Measurements from ENCODE around the gene EIF4G3.

DNA sequence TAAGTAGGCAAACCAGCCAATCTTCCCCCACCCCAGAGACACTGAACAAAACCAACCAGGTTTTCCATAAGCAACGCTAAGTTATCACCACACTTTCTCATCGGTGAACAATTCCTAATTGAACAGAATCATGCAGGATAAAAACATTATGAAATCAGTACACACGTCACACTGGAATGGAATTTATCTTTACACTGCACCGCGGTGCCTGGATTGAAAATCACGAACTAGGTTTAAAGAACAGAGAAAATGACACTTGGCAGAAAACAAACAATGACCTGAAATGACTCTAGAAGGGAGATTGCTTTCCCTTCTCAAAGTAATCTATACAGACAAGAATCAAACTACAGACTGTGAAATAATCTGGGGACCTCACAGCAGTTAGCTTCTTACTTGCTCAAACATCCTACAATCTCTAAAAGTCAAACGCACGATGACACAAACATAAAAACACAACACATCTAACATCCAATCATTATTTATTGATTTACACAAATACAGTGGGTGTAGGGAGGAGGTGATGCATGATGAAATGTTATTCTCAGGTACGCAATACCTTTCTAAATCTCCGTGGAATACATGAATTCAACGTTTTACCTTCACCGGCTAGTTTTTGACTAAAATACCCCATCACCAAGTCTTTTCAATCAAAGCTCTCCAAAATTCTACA lies 1.9 kb downstream of the EIF4G3 start:
- no peak for TF ChIP-seq CTCF (conservative IDR thresholded peaks at IDR 0.05 in 1 of 2, IDR thresholded peaks at IDR 0.05 in 1 of 2; ENCODE audit: extremely low read depth in 1 of 2, insufficient read depth in 1 of 2, low read depth in 1 of 2, low read length in 2 of 2)
- TF ChIP-seq EZH2 (IDR thresholded peaks at IDR 0.05; ENCODE audit: borderline replicate concordance, low read length): no peak
